Right atrium auricular region (tissue), 2 donors: ENCODE results near the gene DIAPH1. TPM values are rescaled to one million over a fixed set of nuclear protein-coding genes. Genes with fewer than 3 reads are reported as not detected.

Source experiments
- DNase-seq: peaks from one replicate; pipeline ENCODE4 v3.0.0-alpha.2; 2019; ENCODE audit warnings: low spot score
- H3K27ac ChIP-seq, 2 donors: fragments of 200-600 bp; sonication (generic); 1 replicate in 1 of 2; 2 replicates in 1 of 2; pipeline ENCODE4 v1.5.1; 2016 to 2019
- H3K27me3 ChIP-seq, 2 donors: fragments of 200-600 bp; sonication (generic); one replicate each; pipeline versions ENCODE4 v1.5.1 to v1.6.0; 2017 to 2019
- H3K36me3 ChIP-seq: fragments of 200-600 bp; sonication (generic); one replicate; pipeline ENCODE4 v1.5.1; 2016
- H3K4me1 ChIP-seq, 2 donors: fragments of 200-600 bp; sonication (generic); one replicate each; pipeline versions ENCODE4 v1.5.1 to v1.6.0; 2017 to 2019
- H3K4me3 ChIP-seq, 2 donors: fragments of 200-600 bp; sonication (generic); 1 replicate in 1 of 2; 2 replicates in 1 of 2; pipeline ENCODE4 v1.5.1; 2017 to 2019; ENCODE audit warnings: mild to moderate bottlenecking in 1 of 2, moderate library complexity in 1 of 2
- H3K9me3 ChIP-seq, 2 donors: fragments of 200-600 bp; sonication (generic); one replicate each; pipeline ENCODE4 v1.5.1; 2019
- total RNA-seq, 2 donors: library from RNA; depleted of rRNA; stranded (reverse); fragments of >200 nt; gene quantifications; one replicate each; pipeline ENCODE4 v1.1.0, GENCODE V29; 2016
- TF ChIP-seq, protein P1 (sequence below), 2 donors: fragments of 200-600 bp; sonication (generic); IDR thresholded peaks; one replicate each; pipeline ENCODE4 v1.5.1; 2019; ENCODE audit warnings: antibody characterized with exemption in 2 of 2

The DIAPH1 gene
- total RNA-seq, 2 donors from 2014 or later, result 18.7 to 82.7 TPM

GRCh38 chr5:141517312-141517711 is 101.5 kb downstream of the DIAPH1 start:
- no peak for DNase-seq
- Histone ChIP-seq H3K27ac (peak overlapping the region in 1 of 2 donors; percentile 76), H3K4me1 (peaks cover 0 to 73% of the 10 kb centered on the region in 2 donors), H3K36me3 (peaks cover 28% of the 10 kb centered on the region), H3K27me3 (no peaks in the 10 kb centered on the region), H3K9me3 (no peaks in the 10 kb centered on the region), H3K4me3 (no peak overlapping the region)
- TF ChIP-seq, protein P1, sequence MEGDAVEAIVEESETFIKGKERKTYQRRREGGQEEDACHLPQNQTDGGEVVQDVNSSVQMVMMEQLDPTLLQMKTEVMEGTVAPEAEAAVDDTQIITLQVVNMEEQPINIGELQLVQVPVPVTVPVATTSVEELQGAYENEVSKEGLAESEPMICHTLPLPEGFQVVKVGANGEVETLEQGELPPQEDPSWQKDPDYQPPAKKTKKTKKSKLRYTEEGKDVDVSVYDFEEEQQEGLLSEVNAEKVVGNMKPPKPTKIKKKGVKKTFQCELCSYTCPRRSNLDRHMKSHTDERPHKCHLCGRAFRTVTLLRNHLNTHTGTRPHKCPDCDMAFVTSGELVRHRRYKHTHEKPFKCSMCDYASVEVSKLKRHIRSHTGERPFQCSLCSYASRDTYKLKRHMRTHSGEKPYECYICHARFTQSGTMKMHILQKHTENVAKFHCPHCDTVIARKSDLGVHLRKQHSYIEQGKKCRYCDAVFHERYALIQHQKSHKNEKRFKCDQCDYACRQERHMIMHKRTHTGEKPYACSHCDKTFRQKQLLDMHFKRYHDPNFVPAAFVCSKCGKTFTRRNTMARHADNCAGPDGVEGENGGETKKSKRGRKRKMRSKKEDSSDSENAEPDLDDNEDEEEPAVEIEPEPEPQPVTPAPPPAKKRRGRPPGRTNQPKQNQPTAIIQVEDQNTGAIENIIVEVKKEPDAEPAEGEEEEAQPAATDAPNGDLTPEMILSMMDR (IDR thresholded peaks at IDR 0.05), result no peak

DNA sequence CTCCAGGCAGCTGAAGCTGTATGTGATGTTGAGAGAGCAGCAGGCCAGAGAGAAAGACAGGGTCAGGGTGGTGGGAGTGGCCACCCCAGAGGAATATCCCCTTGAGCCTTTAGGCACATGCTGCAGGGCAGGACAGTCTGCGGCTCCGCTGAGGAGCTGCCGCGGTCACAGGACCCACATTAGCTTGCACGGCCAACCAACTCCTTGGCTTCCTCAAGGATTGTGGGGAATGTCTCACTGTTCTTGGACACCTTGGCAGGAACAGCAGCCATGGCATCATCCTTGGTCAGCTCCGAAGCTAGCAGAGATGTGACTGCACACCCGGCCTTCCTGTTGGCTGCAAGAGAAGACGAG is 102.2 kb downstream of the DIAPH1 start:
- H3K36me3 ChIP-seq, result peaks cover 33% of the 10 kb centered on the region
- no peak overlapping the region for H3K4me3 ChIP-seq
- peak overlapping the region; percentile 50 to 76 for H3K27ac ChIP-seq
- TF ChIP-seq, protein P1 (IDR thresholded peaks at IDR 0.05), result no peak
- H3K27me3 ChIP-seq, result no peaks in the 10 kb centered on the region
- DNase-seq, result no peak
- H3K9me3 ChIP-seq, result no peaks in the 10 kb centered on the region
- peaks cover 0 to 71% of the 10 kb centered on the region in 2 donors for H3K4me1 ChIP-seq

- no peak for DNase-seq
- Histone ChIP-seq H3K27ac (peak overlapping the region; percentile 50 to 76), H3K4me1 (peaks cover 0 to 66% of the 10 kb centered on the region in 2 donors), H3K27me3 (no peaks in the 10 kb centered on the region), H3K4me3 (no peak overlapping the region), H3K9me3 (no peaks in the 10 kb centered on the region), H3K36me3 (peaks cover 34% of the 10 kb centered on the region)
- TF ChIP-seq, protein P1 (IDR thresholded peaks at IDR 0.05), result no peak
Observed at GRCh38 chr5:141515946-141516671, 102.7 kb downstream of the DIAPH1 start.

- peaks cover 0 to 57% of the 10 kb centered on the region in 2 donors for H3K4me1 ChIP-seq
- no peaks in the 10 kb centered on the region for H3K9me3 ChIP-seq
- H3K27me3 ChIP-seq, result no peaks in the 10 kb centered on the region
- TF ChIP-seq, protein P1 (IDR thresholded peaks at IDR 0.05), result no peak
- H3K27ac ChIP-seq, result peak overlapping the region; percentile 76 to 85
- no peak for DNase-seq
- H3K4me3 ChIP-seq, result no peak overlapping the region
- H3K36me3 ChIP-seq, result peaks cover 33% of the 10 kb centered on the region
Observed at GRCh38 chr5:141515141-141515540, 103.7 kb downstream of the DIAPH1 start.

DNA sequence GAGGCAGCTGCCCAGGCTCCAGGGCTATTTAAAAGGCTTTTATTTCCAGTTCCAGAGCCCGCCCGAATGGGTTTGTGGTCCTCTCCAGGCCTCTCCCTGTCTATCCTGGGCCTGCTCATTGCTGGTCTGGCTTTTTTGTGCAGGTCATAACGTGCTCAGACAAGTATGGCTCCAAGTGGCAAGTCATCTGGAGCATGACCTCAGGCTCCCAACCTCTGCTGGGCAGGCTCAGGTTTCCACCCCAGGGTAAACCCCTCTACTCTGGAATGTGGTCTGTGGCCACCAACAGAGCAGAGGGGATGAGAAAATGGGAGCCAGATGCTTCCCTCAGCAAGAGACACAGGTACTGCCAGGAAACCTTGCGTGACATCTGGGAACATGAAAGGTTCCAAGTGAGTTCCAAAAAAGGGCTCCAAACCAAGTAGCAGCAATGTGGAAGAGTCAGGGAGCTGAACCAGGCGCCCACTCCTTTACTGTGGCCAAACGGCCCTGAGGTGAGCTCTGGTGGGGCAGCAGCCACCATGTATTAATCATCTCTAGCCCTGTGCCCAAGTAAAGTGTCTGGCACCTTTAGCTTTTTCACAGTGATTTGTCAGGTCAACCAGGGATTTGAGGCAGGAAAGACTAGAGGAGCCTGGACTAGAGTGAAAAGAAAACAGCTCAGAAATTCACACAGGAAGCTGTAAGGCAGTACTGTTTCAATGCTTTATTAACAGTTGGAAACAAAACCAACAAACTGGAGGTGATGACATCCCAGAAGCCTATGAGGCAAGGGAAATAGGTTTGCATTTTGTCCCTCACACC is 104.3 kb downstream of the DIAPH1 start:
- no peaks in the 10 kb centered on the region for H3K9me3 ChIP-seq
- no peaks in the 10 kb centered on the region for H3K27me3 ChIP-seq
- peaks cover 0 to 57% of the 10 kb centered on the region in 2 donors for H3K4me1 ChIP-seq
- no peak for DNase-seq
- TF ChIP-seq, protein P1 (IDR thresholded peaks at IDR 0.05), result no peak
- peak overlapping the region; percentile 76 to 85 for H3K27ac ChIP-seq
- H3K36me3 ChIP-seq, result peaks cover 28% of the 10 kb centered on the region
- peak overlapping the region in 1 of 2 donors; percentile 61 for H3K4me3 ChIP-seq
